H9 (cell line): ENCODE results near the gene SCAF8. TPM values are rescaled to one million over a fixed set of nuclear protein-coding genes. Genes with fewer than 3 reads are reported as not detected.

Experiments used
- DNase-seq: peaks from one replicate; pipeline ENCODE4 v3.0.0-alpha.2; 2017
- H2AFZ ChIP-seq: one replicate; pipeline ENCODE4 v1.6.1; 2013; ENCODE audit warnings: mild to moderate bottlenecking, low read length, control low read depth, moderate library complexity
- H2AK5ac ChIP-seq: 2 replicates; pipeline ENCODE4 v1.6.1; 2013; ENCODE audit warnings: low read length, control low read depth, mixed read lengths; ENCODE audit not compliant: insufficient read length
- H2BK120ac ChIP-seq: one replicate; pipeline ENCODE4 v1.6.1; 2013; ENCODE audit warnings: low read depth, mild to moderate bottlenecking, low read length, control low read depth, inconsistent platforms; ENCODE audit not compliant: poor library complexity, severe bottlenecking
- H2BK12ac ChIP-seq: 2 replicates; pipeline ENCODE4 v1.6.1; 2013; ENCODE audit warnings: low read length, control low read depth, mixed read lengths, low read depth; ENCODE audit not compliant: insufficient read length
- H2BK15ac ChIP-seq: 2 replicates; pipeline ENCODE4 v1.6.1; 2013; ENCODE audit warnings: low read depth, low read length, control low read depth
- H2BK20ac ChIP-seq: one replicate; pipeline ENCODE4 v1.6.1; 2013; ENCODE audit warnings: low read depth, mild to moderate bottlenecking, low read length, control low read depth, inconsistent platforms; ENCODE audit not compliant: poor library complexity, severe bottlenecking
- H2BK5ac ChIP-seq: 2 replicates; pipeline ENCODE4 v1.6.1; 2013; ENCODE audit warnings: low read length, control low read depth, mixed read lengths; ENCODE audit not compliant: insufficient read length
- H3K14ac ChIP-seq: 2 replicates; pipeline ENCODE4 v1.6.1; 2013; ENCODE audit warnings: low read length, control low read depth; ENCODE audit not compliant: insufficient read depth
- H3K18ac ChIP-seq: 2 replicates; pipeline ENCODE4 v1.6.1; 2013; ENCODE audit warnings: low read depth, mild to moderate bottlenecking, mixed read lengths, low read length, control low read depth; ENCODE audit not compliant: insufficient read length
- H3K23ac ChIP-seq: 2 replicates; pipeline ENCODE4 v1.6.1; 2013; ENCODE audit warnings: low read length, control low read depth, mixed read lengths, low read depth; ENCODE audit not compliant: insufficient read length
- H3K23me2 ChIP-seq: 2 replicates; pipeline ENCODE4 v1.6.1; 2013; ENCODE audit warnings: low read depth, mild to moderate bottlenecking, mixed read lengths, low read length, control low read depth; ENCODE audit not compliant: insufficient read length, poor library complexity, severe bottlenecking
- H3K27ac ChIP-seq: 2 replicates; pipeline ENCODE4 v1.5.1; 2013; ENCODE audit warnings: low read length, control low read depth, mixed read lengths, low read depth; ENCODE audit not compliant: insufficient read length
- H3K27me3 ChIP-seq: 2 replicates; pipeline ENCODE4 v1.6.1; 2013; ENCODE audit warnings: low read length, control low read depth, inconsistent platforms; ENCODE audit not compliant: insufficient read depth
- H3K4ac ChIP-seq: 2 replicates; pipeline ENCODE4 v1.6.1; 2013; ENCODE audit warnings: low read depth, mild to moderate bottlenecking, control low read depth, inconsistent platforms, low read length, moderate library complexity
- H3K4me1 ChIP-seq: 2 replicates; pipeline ENCODE4 v1.6.1; 2013; ENCODE audit warnings: low read length, control low read depth, inconsistent platforms; ENCODE audit not compliant: insufficient read depth
- H3K4me2 ChIP-seq: 2 replicates; pipeline ENCODE4 v1.6.1; 2013; ENCODE audit warnings: low read length, control low read depth, mixed read lengths; ENCODE audit not compliant: insufficient read length, insufficient read depth
- H3K56ac ChIP-seq: 2 replicates; pipeline ENCODE4 v1.6.1; 2013; ENCODE audit warnings: low read depth, mild to moderate bottlenecking, mixed read lengths, low read length, control low read depth; ENCODE audit not compliant: insufficient read length
- H3K79me1 ChIP-seq: 2 replicates; pipeline ENCODE4 v1.6.1; 2013; ENCODE audit warnings: low read depth, mild to moderate bottlenecking, moderate library complexity, low read length, control low read depth, inconsistent platforms; ENCODE audit not compliant: insufficient read depth, poor library complexity, severe bottlenecking
- H3K79me2 ChIP-seq: 2 replicates; pipeline ENCODE4 v1.6.1; 2013; ENCODE audit warnings: low read length, control low read depth, inconsistent platforms; ENCODE audit not compliant: insufficient read depth
- H3K9ac ChIP-seq: 2 replicates; pipeline ENCODE4 v1.6.1; 2013; ENCODE audit warnings: low read length, control low read depth, mixed read lengths; ENCODE audit not compliant: insufficient read length; ENCODE audit errors: extremely low read depth
- H3K9me3 ChIP-seq: one replicate; pipeline ENCODE4 v1.6.1; 2013; ENCODE audit warnings: low read depth, low read length, inconsistent platforms; ENCODE audit not compliant: control insufficient read depth
- H3T11ph ChIP-seq: one replicate; pipeline ENCODE4 v1.6.1; 2013; ENCODE audit warnings: mild to moderate bottlenecking, low read length, control low read depth, inconsistent platforms
- H4K20me1 ChIP-seq: one replicate; pipeline ENCODE4 v1.6.1; 2013; ENCODE audit not compliant: control insufficient read depth, insufficient read length, insufficient read depth
- H4K5ac ChIP-seq: 2 replicates; pipeline ENCODE4 v1.6.1; 2013; ENCODE audit warnings: low read depth, mild to moderate bottlenecking, mixed read lengths, low read length, control low read depth; ENCODE audit not compliant: insufficient read length
- H4K8ac ChIP-seq: replicated peaks from 2 replicates; pipeline ENCODE4 v1.6.1; 2013; ENCODE audit warnings: low read length, control low read depth, mixed read lengths, low read depth; ENCODE audit not compliant: insufficient read length
- H4K91ac ChIP-seq: 2 replicates; pipeline ENCODE4 v1.6.1; 2013; ENCODE audit warnings: low read depth, mild to moderate bottlenecking, moderate library complexity, mixed read lengths, low read length, control low read depth; ENCODE audit not compliant: insufficient read length
- H3K27ac Mint-ChIP-seq, 3 experiments: 2 replicates in 2 of 3; 3 replicates in 1 of 3; pipeline ENCODE4 v1.8.0; 2020 to 2021; ENCODE audit warnings: mixed read lengths in 3 of 3, mild to moderate bottlenecking in 1 of 3, moderate library complexity in 1 of 3
- H3K27me3 Mint-ChIP-seq: 2 replicates; pipeline ENCODE4 v1.8.0; 2021; ENCODE audit warnings: low read depth, mild to moderate bottlenecking, moderate library complexity, mixed read lengths
- H3K36me3 Mint-ChIP-seq, 3 experiments: 2 replicates in 2 of 3; 3 replicates in 1 of 3; pipeline ENCODE4 v1.8.0; 2020 to 2021; ENCODE audit warnings: low read depth in 3 of 3, mixed read lengths in 3 of 3; ENCODE audit not compliant: insufficient read depth in 1 of 3
- H3K4me1 Mint-ChIP-seq, 2 experiments: 2 replicates each; pipeline ENCODE4 v1.8.0; 2020; ENCODE audit warnings: mixed read lengths in 2 of 2
- H3K4me3 Mint-ChIP-seq, 2 experiments: 2 replicates in 1 of 2; 3 replicates in 1 of 2; pipeline ENCODE4 v1.8.0; 2020 to 2021; ENCODE audit warnings: mild to moderate bottlenecking in 2 of 2, mixed read lengths in 2 of 2, moderate library complexity in 1 of 2
- H3K9me3 Mint-ChIP-seq, 2 experiments: 2 replicates in 1 of 2; 3 replicates in 1 of 2; pipeline ENCODE4 v1.8.0; 2020; ENCODE audit warnings: mild to moderate bottlenecking in 2 of 2, mixed read lengths in 2 of 2, moderate library complexity in 1 of 2
- CTCF ChIP-seq: fragments of 200-600 bp; sonication (generic); conservative IDR thresholded peaks from 3 replicates; pipeline ENCODE4 v1.8.0; 2021; ENCODE audit warnings: antibody characterized with exemption, mild to moderate bottlenecking
- WGBS: extraction: QIAGEN DNeasy Blood & Tissue Kit; methylation state at CpG from one replicate; pipeline ENCODE4 v1.1.7; 2013; ENCODE audit warnings: missing lambda C conversion rate, low lambda C conversion rate, mixed read lengths; ENCODE audit not compliant: insufficient read length; ENCODE audit errors: extremely low coverage; 5-methylcytosine and 5-hydroxymethylcytosine counted together
- total RNA-seq: library from RNA; stranded (reverse); gene quantifications from 2 replicates; pipeline ENCODE4 v1.2.1, GENCODE V29; 2021

Gene SCAF8
- total RNA-seq, 1 experiment from 2014 or later: 78.5 TPM

GRCh38 chr6:154821099-154821498, 87.9 kb downstream of the SCAF8 start:
- Mint-ChIP-seq H3K4me3 (no peak overlapping the region), H3K36me3 (peaks cover 22 to 78% (median 68%) of the 10 kb centered on the region in 3 experiments; a peak in 6 of 7 replicates), H3K27me3 (no peaks in the 10 kb centered on the region), H3K9me3 (no peaks in the 10 kb centered on the region), H3K27ac (no peak overlapping the region), H3K4me1 (peaks cover 5 to 10% of the 10 kb centered on the region in 2 experiments; a peak in 3 of 4 replicates)
- Histone ChIP-seq H3K79me1 (peaks cover 3% of the 10 kb centered on the region), H2BK20ac (no peak overlapping the region), H3K18ac (no peak overlapping the region), H2BK5ac (no peak overlapping the region), H2AK5ac (no peak overlapping the region), H2AFZ (no peak overlapping the region), H4K5ac (no peak overlapping the region), H4K91ac (no peak overlapping the region), H2BK15ac (no peak overlapping the region), H2BK12ac (no peak overlapping the region), H4K20me1 (no peaks in the 10 kb centered on the region), H3K27me3 (no peaks in the 10 kb centered on the region), H3K4me2 (no peak overlapping the region), H3K79me2 (no peaks in the 10 kb centered on the region; the same call in 1 of the 2 replicates), H3K9me3 (no peaks in the 10 kb centered on the region), H3K23ac (no peak overlapping the region), H4K8ac (no peak overlapping the region), H3K14ac (no peak overlapping the region), H3K9ac (no peak overlapping the region), H3T11ph (no peak overlapping the region), H3K4me1 (no peaks in the 10 kb centered on the region), H3K56ac (no peak overlapping the region), H3K27ac (no peak overlapping the region), H3K4ac (no peak overlapping the region), H3K23me2 (no peaks in the 10 kb centered on the region), H2BK120ac (no peak overlapping the region)
- no CpG with 5 or more reads among the region's 1 CpG for WGBS
- no peak for TF ChIP-seq CTCF
- DNase-seq: no peak
